GM19328 (cell line): ENCODE results near the gene KISS1.
"Not testable (repeated sequence)": the region's sequence is repeated elsewhere in the genome, so short reads cannot be mapped to it uniquely, and the experiment has no call there.

Experiments
- ATAC-seq: cut with Tn5 transposase; IDR thresholded peaks from one replicate; pipeline ENCODE4 v1.9.1; 2021; ENCODE audit warnings: mild to moderate bottlenecking, moderate library complexity; ENCODE audit not compliant: unreplicated experiment

The KISS1 gene, protein sequence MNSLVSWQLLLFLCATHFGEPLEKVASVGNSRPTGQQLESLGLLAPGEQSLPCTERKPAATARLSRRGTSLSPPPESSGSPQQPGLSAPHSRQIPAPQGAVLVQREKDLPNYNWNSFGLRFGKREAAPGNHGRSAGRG

GRCh38 chr1:204196068-204196795, at the start of gene KISS1:
KISS1 (minus strand) TSS chr1:204196491; CDS start chr1:204192876, 3,615 bp downstream.
- no peak for ATAC-seq

DNA sequence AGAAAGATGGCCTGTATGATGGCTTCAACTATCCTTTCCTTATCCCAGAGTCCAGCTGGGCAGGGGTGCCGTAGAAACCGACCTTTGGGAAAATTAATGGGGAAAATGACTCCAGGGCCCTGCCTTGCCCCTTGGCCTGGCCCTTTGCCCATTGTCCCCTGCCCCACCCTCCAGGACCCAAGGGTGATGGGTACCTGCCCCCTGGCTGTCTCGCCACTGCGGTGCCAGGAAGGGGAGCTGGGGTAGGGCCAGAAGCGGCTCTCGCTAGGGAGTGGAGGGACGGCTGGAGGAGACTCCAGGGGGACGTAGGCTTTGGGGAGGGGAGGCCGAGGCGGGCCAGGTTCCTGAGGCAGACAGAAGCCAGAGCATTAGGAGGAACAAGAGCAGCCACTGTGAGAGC, 46.6 kb upstream of the KISS1 start:
- ATAC-seq = no peak

GRCh38 chr1:204241914-204242313, 45.6 kb upstream of the KISS1 start:
- ATAC-seq = no peak

DNA sequence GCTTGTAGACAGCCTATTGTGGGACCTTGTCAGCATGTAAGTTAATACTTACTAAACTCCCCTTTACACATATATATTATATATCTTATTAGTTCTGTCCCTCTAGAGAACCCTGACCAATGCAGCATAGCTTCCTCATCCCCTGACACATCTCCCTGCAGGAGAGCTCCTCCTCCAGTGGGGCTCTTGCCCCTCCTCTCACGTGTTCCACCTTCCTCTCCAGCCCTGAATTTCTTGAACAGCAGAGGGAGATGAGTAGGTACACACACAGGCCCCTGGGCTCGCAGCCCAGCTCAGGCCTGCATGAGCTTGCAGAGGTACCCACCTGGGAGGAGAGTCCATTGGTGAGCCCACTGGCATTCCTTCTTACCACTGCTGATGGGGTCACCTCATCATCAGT, 44.8 kb upstream of the KISS1 start:
- no peak for ATAC-seq

DNA sequence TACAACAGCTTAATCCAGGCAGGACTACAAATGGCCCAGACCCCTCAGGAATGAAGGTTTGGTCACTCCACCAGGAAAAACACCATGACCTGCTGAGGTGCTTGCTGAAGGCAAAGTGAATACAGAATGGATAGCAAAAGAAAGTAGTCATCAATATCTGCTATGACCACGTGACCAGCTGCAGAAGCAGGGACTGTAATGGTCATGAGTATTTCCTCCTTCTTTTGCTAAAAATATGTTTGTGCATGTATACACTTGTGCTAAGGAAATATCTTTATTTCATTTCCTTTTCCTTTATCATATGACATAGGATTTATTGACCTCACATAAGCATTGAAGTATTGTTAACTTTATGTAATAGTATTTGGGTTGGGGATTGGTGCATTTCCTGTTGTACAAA, 43.9 kb upstream of the KISS1 start:
- no peak for ATAC-seq

GRCh38 chr1:204239401-204239800, 43.1 kb upstream of the KISS1 start:
- ATAC-seq = not testable (repeated sequence)

DNA sequence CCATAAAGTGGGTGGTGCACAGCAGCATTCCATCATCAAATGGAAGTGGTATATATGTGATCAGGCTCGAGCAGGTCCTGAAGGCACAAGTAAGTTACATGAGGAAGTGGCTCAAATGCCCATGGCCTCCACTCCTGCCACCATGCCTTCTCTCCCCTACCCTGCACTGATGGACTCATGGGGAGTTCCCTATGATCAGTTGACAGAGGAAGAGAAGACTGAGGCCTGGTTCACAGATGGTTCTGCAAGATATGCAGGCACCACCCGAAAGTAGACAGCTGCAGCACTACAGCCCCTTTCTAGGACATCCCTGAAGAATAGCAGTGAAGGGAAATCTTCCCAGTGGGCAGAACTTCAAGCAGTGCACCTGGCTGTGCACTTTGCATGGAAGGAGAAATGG, 42.2 kb upstream of the KISS1 start:
- not testable (repeated sequence) for ATAC-seq

GRCh38 chr1:204237515-204237914, 41.2 kb upstream of the KISS1 start:
- ATAC-seq = not testable (repeated sequence)

DNA sequence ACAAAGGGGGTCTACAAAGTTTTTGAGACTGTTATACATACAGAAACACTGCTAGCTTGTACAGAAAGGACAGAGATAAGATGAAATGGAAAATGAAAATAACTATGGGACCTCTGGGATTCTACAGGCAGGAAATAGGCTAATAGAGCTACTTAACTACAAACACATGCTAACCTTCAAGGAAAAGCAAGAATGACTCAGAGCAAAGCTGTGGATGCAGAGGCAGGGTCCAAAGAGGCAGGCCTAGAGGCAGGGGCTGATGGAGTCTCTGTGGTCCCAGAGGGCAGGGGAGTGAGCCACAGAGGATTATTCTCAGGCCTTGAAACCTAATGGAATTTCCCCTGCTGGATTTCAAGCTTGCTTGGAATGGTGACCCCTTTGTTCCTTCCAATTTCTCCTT, 36.2 kb upstream of the KISS1 start:
- ATAC-seq = no peak

DNA sequence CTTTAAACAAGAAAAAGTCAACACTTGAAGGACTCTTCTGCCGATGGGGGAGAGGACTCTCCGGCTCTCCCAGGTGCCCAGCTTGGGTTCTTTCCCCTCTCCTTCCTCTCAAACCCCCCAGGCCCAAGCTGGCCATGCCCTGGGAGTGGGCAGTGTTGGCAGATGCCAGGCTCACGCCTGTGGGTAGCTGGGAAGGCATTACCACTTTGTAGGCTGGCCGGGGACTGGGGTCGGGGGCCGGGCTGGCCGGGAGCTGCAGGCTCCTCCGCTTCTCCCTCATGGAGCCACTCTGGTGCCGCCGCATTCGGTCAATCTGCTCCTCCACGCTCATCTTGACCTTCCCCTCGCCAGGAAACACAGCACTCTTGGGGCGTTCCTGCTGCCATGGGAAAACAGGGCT, 33.9 kb upstream of the KISS1 start:
- no peak for ATAC-seq

DNA sequence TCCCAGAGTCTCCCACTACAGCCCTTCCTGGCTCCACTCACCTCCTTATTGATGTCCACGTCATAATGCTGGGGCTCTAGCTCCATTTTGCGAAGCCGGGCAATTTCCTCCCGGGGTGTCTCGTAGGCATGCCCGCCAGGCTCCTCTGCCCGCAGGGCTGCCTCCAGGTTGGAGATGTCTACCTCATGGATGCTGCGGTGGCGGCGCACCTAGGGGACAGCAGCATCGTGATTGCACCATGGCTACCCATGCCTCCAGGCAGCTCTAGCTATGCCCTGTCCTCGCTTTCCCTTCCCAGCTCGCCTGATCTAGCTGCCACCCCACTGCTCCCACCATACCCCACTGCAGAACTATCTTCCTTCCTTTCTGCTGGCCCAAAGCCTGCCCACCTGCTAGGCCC, 32.6 kb upstream of the KISS1 start:
- no peak for ATAC-seq

- ATAC-seq = no peak
Observed at GRCh38 chr1:204227996-204228785, 31.9 kb upstream of the KISS1 start.

GRCh38 chr1:204227351-204227750, 31.1 kb upstream of the KISS1 start:
- no peak for ATAC-seq

DNA sequence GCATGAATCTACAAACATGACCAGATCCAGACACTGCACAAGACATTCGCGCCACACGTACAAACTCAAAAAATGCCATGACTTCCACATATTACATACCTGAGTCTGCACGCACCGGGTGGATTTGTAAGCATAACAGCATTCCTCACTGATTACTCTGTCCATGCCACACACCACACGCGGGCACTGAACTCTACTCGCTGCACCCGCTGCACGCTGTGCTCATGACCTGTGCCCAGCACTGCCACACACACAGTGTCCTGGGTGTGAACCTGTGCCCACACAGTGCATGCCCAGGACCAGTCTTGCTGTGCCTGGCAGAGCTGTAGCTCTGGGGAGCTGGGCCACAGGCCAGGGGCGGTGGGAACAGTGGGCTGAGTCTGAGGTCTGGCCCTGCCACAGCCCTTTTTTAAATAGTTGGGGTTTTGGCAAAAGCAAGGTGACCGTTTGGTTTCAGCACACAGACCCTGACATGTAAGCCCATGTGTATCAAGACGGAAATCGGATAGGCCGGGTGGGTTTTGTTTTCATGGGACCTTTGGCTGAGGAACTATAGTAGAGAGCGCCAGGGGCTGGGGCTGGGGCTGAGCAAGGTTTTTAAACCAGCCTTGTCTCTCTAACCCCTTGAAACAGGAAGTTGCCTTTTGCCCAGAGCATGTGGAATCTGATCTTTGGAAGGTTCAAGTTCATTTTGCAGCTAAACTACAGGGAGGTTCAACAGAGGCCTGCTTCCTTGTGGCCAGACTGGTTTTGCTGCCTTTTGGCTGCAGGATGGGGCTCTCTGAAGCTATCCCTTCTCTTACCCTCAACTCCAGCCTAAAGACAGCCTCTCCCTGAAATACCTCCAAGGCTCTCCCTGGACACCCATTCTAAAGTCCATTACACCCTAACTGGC, 29.8 kb upstream of the KISS1 start:
- no peak for ATAC-seq

- no peak for ATAC-seq
Observed at GRCh38 chr1:204224655-204225054, 28.4 kb upstream of the KISS1 start.

DNA sequence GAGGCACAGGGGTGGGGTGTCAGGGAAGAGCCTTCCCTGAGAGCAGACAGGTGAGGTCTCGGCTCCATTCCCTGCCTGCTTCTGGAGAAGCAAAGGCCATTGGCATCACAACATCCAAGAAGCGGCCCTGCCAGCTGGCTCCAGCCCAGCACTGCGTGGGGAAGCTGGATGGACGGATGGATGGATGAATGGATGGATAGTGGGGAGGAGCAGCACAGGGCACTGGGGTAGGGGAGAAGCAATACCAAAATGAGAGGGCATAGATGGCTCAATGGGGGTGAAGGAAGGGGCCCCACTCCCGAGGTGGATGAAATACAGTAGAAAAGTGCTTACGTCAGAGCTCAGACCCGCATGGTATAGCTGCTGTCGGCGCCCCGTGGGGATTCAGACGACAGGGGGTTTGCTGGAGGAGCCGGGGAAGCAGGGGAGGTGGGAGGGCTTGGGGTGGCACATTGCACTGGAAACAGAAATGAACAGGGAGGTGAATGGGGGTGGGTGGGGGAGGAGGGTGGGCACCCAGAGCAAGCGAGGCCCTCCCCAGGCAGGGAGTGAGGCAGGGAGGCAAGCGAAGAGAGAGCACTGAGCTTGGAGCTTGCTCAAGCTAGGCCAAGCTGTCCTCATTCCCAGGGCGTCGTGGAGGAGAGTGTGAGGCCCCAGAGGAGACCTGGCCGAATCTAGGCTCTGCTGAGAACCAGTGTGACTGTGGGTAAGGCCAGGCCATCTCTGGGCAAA, 27.0 kb upstream of the KISS1 start:
- ATAC-seq = no peak

GRCh38 chr1:204222764-204223055, 26.4 kb upstream of the KISS1 start:
- ATAC-seq = no peak

DNA sequence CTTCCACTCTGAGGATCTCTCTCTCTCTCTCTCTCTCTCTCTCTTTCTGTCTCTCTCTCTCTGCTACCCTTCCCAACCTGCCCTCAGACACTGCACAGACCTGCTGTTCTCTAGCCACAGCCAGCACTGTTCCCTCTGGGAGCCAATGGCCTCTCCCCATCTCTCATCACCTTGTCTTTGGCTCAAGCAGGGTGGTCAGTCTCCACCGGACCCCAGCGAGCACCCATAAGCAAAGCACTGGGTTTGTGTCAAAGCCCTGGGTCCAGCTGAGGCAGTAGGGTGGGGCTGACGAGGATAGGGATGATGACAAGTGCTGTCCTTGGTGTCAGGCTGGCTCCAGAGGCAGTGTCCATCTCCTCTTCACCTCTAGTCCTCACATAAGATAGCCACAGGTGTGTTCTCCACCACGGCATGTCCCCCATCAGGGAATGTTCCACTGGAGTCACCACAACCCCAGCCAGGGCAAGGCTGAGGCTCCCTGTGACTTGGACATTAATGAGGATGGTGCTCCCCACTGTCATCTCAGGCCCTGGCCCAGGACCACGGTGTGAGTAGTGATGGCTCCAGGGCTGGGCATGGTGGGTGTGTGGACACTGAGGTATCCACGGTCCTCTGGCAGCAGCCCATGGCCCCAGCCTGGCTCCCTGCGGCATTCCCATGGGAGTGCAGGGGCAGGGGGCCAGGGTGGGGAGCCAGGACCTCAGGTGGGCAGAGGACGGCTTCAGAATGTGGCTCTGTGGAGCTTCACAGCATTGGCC, 25.9 kb upstream of the KISS1 start:
- ATAC-seq = no peak

DNA sequence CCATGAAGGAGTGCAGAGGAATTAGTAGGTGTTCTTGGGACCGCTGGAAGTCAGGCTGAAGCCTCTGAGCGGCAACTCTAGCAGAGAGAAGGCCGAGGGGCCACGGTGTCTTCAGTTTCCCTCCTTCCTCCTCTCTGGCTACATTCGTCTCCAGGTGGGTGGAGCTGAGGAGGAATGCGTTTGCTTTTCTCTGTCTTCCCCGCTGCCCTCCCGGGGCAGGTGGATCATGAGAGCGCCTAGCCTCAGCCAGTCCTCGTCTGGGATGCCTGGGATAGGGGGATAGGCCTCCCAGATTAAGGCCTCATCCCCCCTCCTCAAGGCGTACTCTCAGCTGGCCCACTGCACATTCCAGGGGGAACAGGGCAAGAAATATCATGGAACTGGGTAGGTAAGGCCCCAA, 25.0 kb upstream of the KISS1 start:
- ATAC-seq = no peak
